ENCODE measurements around the gene SH3BGR.

DNA sequence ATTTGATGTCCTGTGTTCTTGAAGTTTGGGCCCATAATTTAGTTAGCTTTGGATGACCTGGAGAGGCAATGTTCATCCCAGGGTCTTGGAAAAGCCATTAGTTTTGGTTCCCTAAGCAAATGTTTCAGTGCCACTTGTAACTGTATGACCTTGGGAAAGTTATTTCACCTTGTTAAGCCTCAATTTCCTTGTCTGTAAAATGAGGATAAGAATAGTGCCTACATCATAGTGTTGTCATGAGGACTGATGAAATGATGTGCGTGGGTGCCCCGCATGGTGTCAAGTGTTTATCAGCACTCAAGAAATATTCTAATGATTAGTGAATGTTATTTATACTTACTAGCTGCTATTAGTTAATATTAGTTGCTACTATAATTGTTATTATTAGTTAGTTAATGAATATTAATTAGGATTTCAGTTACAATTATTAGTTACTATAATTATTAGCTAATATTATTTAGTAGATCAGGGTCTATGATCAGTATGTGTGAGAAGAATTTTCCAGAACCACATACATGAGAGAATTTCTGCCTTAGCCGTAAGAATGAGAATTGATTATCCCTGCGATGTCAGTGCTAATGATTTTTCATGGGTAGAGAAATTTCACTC is 1.9 kb downstream of the SH3BGR start:
- TF ChIP-seq, protein P1, sequence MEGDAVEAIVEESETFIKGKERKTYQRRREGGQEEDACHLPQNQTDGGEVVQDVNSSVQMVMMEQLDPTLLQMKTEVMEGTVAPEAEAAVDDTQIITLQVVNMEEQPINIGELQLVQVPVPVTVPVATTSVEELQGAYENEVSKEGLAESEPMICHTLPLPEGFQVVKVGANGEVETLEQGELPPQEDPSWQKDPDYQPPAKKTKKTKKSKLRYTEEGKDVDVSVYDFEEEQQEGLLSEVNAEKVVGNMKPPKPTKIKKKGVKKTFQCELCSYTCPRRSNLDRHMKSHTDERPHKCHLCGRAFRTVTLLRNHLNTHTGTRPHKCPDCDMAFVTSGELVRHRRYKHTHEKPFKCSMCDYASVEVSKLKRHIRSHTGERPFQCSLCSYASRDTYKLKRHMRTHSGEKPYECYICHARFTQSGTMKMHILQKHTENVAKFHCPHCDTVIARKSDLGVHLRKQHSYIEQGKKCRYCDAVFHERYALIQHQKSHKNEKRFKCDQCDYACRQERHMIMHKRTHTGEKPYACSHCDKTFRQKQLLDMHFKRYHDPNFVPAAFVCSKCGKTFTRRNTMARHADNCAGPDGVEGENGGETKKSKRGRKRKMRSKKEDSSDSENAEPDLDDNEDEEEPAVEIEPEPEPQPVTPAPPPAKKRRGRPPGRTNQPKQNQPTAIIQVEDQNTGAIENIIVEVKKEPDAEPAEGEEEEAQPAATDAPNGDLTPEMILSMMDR (conservative IDR thresholded peaks at IDR 0.05; ENCODE audit: low read depth, low read length): no peak
- no peak for TF ChIP-seq EZH2 (IDR thresholded peaks at IDR 0.05; ENCODE audit: borderline replicate concordance, low read depth, low read length, poor library complexity, severe bottlenecking)
